Placental epithelial cell (primary cell): ENCODE data around the gene DNAAF6. TPM values are rescaled to one million over a fixed set of nuclear protein-coding genes. Genes with fewer than 3 reads are reported as not detected.

Experiments used
- small RNA-seq: library from RNA; depleted of rRNA; stranded (forward); fragments of <200 nt; gene quantifications from one replicate; pipeline ENCODE3, GENCODE V24; 2012
- total RNA-seq: library from RNA; depleted of rRNA; stranded (reverse); fragments of >200 nt; gene quantifications from 2 replicates; pipeline ENCODE4 v1.2.3, GENCODE V29; 2012

DNAAF6 gene
- total RNA-seq, result not detected in 2 replicates

GRCh38 chrX:107205770-107206696 is at the start of gene DNAAF6, which contains the start of gene NUP62CL:
Gene DNAAF6 (plus strand): TSS chrX:107206611. CDS start chrX:107212876, 6,265 bp downstream.
Gene NUP62CL (minus strand): TSS chrX:107206433. CDS start chrX:107175146, 31,287 bp downstream.

Small RNA genes lying within 50 kb of the gene (small RNA-seq; reads per million reads assigned to genes)
- not detected for gene RF00019

Other genes with a start within 250 kb of the DNAAF6 start
- gene MORC4, start 206.4 kb upstream of the DNAAF6 start, total RNA-seq, result 15.4 and 20.8 TPM in 2 replicates
- 14.5 and 16.3 TPM in 2 replicates for gene RBM41, start 87.8 kb upstream of the DNAAF6 start, total RNA-seq
- 0.79 and 1.8 TPM in 2 replicates for gene NUP62CL, start 178 bp upstream of the DNAAF6 start, total RNA-seq
- gene FRMPD3, start 243.0 kb downstream of the DNAAF6 start, total RNA-seq, result under 0.01 and 0.33 TPM in 2 replicates